ENCODE results near the gene ARFGAP1. TPM values are rescaled to one million over a fixed set of nuclear protein-coding genes. Genes with fewer than 3 reads are reported as not detected.
A peak's percentile ranks its signal among the peaks of the same experiment; 100 is the strongest.

Gene ARFGAP1
- total and polyA plus RNA-seq, 2 of the 4 experiments (the other 2 are of a cell fraction), result 59.1 to 194 TPM

- peaks cover 10% of the 10 kb centered on the region for H3K4me1 ChIP-seq (ENCODE audit: control insufficient read depth, insufficient read depth, low read length)
- H3K56ac ChIP-seq (ENCODE audit: extremely low read depth, insufficient read depth, low read length), result no peak overlapping the region
- no peak overlapping the region for H3K14ac ChIP-seq (replicated peaks; ENCODE audit: low read depth, low read length)
- H3K18ac ChIP-seq (ENCODE audit: low read depth, low read length), result no peak overlapping the region
- H4K20me1 ChIP-seq (ENCODE audit: insufficient read depth, low read length), result peaks cover 15% of the 10 kb centered on the region; the same call in 1 of the 2 replicates
- H3K9ac ChIP-seq (ENCODE audit: low read depth, low read length), result no peak overlapping the region
- no peak overlapping the region for H3K4me3 ChIP-seq (ENCODE audit: insufficient read depth, low read depth, low read length)
- in situ Hi-C loops (cut with MboI; ENCODE audit: low sequenced_read_pairs) (no loop called here), dilution Hi-C loops (cut with HindIII; ENCODE audit: low sequenced_read_pairs, unreplicated experiment) (no loop called here), intact Hi-C loops (cut with micrococcal nuclease) (loop anchor here (1.0 to 5.0 kb wide), 2 partner anchors 28 to 159 kb away; no protein-coding TSS in a partner anchor)
- ATAC-seq (ENCODE audit: low read depth), result peak; percentile 74
- H3K27ac ChIP-seq (ENCODE audit: insufficient read depth, low read length), result no peak overlapping the region
- WGBS, 2 experiments (ENCODE audit: extremely low coverage in 2 of 2, insufficient read length in 1 of 2), result 0% methylated on average over 2 of the region's 12 CpGs; no CpG with 5 or more reads in 1 of the 2 experiments
- no peaks in the 10 kb centered on the region for H3K9me3 ChIP-seq (ENCODE audit: control insufficient read depth, insufficient read depth, low read length)
- no peaks in the 10 kb centered on the region for H3K9me1 ChIP-seq (ENCODE audit: insufficient read depth, low read length)
- H3K4ac ChIP-seq (ENCODE audit: low read depth, low read length), result no peak overlapping the region
- no peak overlapping the region for H2BK120ac ChIP-seq (ENCODE audit: low read depth, low read length)
- H3K36me3 ChIP-seq (ENCODE audit: control insufficient read depth, insufficient read depth, low read length), result no peaks in the 10 kb centered on the region
- H4K5ac ChIP-seq (ENCODE audit: low read depth, low read length), result no peak overlapping the region
- no peak overlapping the region for H2BK15ac ChIP-seq (ENCODE audit: low read depth, low read length)
- no TSS peak for BruUV-seq (replicated peaks)
- no peak overlapping the region for H2BK20ac ChIP-seq (ENCODE audit: low read depth, low read length)
- CTCF ChIA-PET, result interaction anchor here (0.6 to 2.1 kb wide), 15 partner anchors 9 to 144 kb away, joined by 3 to 13 read pairs (median 4); partner anchors contain the start of gene ARFGAP1
- H4K8ac ChIP-seq (ENCODE audit: low read depth in 2 of 2, low read length in 2 of 2), result no peak overlapping the region
- no peak overlapping the region for H3K4me2 ChIP-seq (ENCODE audit: low read depth, low read length)
- H3K23ac ChIP-seq (ENCODE audit: low read depth, low read length), result no peak overlapping the region
- no peak overlapping the region for H2BK5ac ChIP-seq (ENCODE audit: low read depth, low read length, poor library complexity, severe bottlenecking)
- POLR2A ChIA-PET (ENCODE audit: unreplicated experiment), result no interaction called here
- peak; percentile 30 for DNase-seq
- H2AK5ac ChIP-seq (ENCODE audit: low read depth, low read length), result peak overlapping the region; percentile 43; the same call in 1 of the 2 replicates
- H3K79me1 ChIP-seq (ENCODE audit: low read depth in 1 of 2, low read length in 2 of 2), result no peaks in the 10 kb centered on the region
- H3K27me3 ChIP-seq (ENCODE audit: control insufficient read depth, insufficient read depth, low read length), result peaks cover 28% of the 10 kb centered on the region
- H4K91ac ChIP-seq (ENCODE audit: insufficient read depth, low read depth, low read length), result no peak overlapping the region
- peak overlapping the region; percentile 70 for H2AFZ ChIP-seq (replicated peaks; ENCODE audit: low read length, poor library complexity)
- no peak overlapping the region for H2AK9ac ChIP-seq (replicated peaks; ENCODE audit: low read depth, low read length, poor library complexity)
- no peak for TF ChIP-seq USF2 (IDR thresholded peaks at IDR 0.05; ENCODE audit: low read depth, low read length)
- no peak for TF ChIP-seq NFE2L2 (IDR thresholded peaks at IDR 0.05; ENCODE audit: low read depth, low read length)
- no peak for TF ChIP-seq BHLHE40 (IDR thresholded peaks at IDR 0.05; ENCODE audit: low read depth, low read length)
- no peak for TF ChIP-seq MAZ (IDR thresholded peaks at IDR 0.05; ENCODE audit: borderline replicate concordance, low read depth, low read length)
- TF ChIP-seq CTCF (conservative IDR thresholded peaks at IDR 0.05; ENCODE audit: low read depth, low read length), result peak; percentile 65
- peak; percentile 74 for TF ChIP-seq RAD21 (IDR thresholded peaks at IDR 0.05; ENCODE audit: low read length)
- TF ChIP-seq ELK1 (IDR thresholded peaks at IDR 0.05; ENCODE audit: borderline replicate concordance, low read depth, low read length), result no peak
- TF ChIP-seq CHD1 (IDR thresholded peaks at IDR 0.05; ENCODE audit: low read depth, low read length), result no peak
- no peak for TF ChIP-seq RFX5 (IDR thresholded peaks at IDR 0.05; ENCODE audit: low read depth, low read length)
- no peak for TF ChIP-seq RCOR1 (IDR thresholded peaks at IDR 0.05; ENCODE audit: insufficient replicate concordance, low read length)
- TF ChIP-seq POLR2A (IDR thresholded peaks at IDR 0.05; ENCODE audit: low read depth, low read length), result 0 out of 2 replicates have a peak, but pooled peaks have one; percentile 20
- no peak for TF ChIP-seq FOS (IDR thresholded peaks at IDR 0.05; ENCODE audit: low read depth, low read length)
- TF ChIP-seq MAFK (IDR thresholded peaks at IDR 0.05; ENCODE audit: low read depth, low read length), result no peak
- TF ChIP-seq CEBPB (IDR thresholded peaks at IDR 0.05; ENCODE audit: low read depth, low read length), result no peak
- TF ChIP-seq SMC3 (IDR thresholded peaks at IDR 0.05; ENCODE audit: low read depth, low read length), result peak; percentile 63
These were observed 49.3 kb upstream of the ARFGAP1 start for GRCh38 chr20:63223121-63223825.
